ENCODE data around the gene CDK16.

DNA sequence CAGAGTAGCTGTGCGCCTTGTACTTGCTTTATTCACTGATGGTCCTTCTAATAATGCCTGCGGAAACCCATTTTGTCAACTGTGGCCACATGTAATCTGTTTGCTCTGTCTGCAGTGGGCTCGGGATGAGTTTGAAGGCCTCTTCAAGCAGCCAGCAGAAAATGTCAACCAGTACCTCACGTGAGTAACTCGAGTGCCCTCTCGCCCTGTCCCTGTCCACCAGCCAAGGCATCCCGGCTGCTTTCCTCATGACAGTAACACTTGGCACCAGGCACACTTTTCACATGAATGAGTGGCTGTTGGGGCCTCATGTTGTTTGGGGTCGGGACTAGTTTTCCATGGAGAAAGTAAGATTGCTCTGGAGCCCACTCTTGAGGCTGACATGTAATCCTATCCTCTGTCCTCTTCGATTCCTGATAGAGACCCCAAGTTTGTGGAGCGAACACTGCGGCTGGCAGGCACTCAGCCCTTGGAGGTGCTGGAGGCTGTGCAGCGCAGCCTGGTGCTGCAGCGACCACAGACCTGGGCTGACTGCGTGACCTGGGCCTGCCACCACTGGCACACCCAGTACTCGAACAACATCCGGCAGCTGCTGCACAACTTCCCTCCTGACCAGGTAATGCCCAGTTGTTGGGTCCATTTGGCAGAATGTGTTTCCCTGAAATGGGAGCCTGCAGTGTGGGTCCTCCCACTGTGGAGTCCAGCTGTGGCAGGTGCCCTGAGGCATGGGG lies 8.8 kb upstream of the CDK16 start:
- TF ChIP-seq POLR2AphosphoS5 (IDR thresholded peaks at IDR 0.05), result no peak
- TF ChIP-seq, protein P1, sequence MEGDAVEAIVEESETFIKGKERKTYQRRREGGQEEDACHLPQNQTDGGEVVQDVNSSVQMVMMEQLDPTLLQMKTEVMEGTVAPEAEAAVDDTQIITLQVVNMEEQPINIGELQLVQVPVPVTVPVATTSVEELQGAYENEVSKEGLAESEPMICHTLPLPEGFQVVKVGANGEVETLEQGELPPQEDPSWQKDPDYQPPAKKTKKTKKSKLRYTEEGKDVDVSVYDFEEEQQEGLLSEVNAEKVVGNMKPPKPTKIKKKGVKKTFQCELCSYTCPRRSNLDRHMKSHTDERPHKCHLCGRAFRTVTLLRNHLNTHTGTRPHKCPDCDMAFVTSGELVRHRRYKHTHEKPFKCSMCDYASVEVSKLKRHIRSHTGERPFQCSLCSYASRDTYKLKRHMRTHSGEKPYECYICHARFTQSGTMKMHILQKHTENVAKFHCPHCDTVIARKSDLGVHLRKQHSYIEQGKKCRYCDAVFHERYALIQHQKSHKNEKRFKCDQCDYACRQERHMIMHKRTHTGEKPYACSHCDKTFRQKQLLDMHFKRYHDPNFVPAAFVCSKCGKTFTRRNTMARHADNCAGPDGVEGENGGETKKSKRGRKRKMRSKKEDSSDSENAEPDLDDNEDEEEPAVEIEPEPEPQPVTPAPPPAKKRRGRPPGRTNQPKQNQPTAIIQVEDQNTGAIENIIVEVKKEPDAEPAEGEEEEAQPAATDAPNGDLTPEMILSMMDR (IDR thresholded peaks at IDR 0.05), result no peak
- no peak for TF ChIP-seq POLR2A (IDR thresholded peaks at IDR 0.05)

All from transverse colon (tissue), 4 donors.